Caco-2 (cell line): ENCODE measurements around the gene LAT. TPM values are rescaled to one million over a fixed set of nuclear protein-coding genes. Genes with fewer than 3 reads are reported as not detected.
"Not testable (repeated sequence)": the region's sequence is repeated elsewhere in the genome, so short reads cannot be mapped to it uniquely, and the experiment has no call there.

ENCODE experiments used
- BruUV-seq: library from RNA; stranded (reverse); fragments of 400-500 nt; replicated peaks from 2 replicates; lab custom pipeline; 2021; lab: Mats Ljungman, UMichigan
- CTCF ChIA-PET: fragments of 300-600 bp; sonication (Branson Sonifier 250); formaldehyde crosslinking; loops from one replicate; lab custom pipeline; 2022; ENCODE audit warnings: antibody characterized with exemption; lab: Charles Lee
- POLR2A ChIA-PET: fragments of 300-600 bp; sonication (Branson Sonifier 250); formaldehyde crosslinking; loops from one replicate; lab custom pipeline; 2022; ENCODE audit warnings: antibody characterized with exemption; lab: Charles Lee
- DNase-seq, 2 experiments: peaks; one replicate each; pipeline versions ENCODE4 v3.0.0 to v3.0.0-alpha.2; 2020 to 2022
- H3K27me3 ChIP-seq: replicated peaks from 2 replicates; pipeline ENCODE4 v1.6.0; 2011; ENCODE audit warnings: low read length; ENCODE audit not compliant: control insufficient read depth, insufficient read depth
- H3K36me3 ChIP-seq: 2 replicates; pipeline ENCODE4 v1.5.1; 2011; ENCODE audit warnings: low read length; ENCODE audit not compliant: control insufficient read depth, insufficient read depth
- H3K4me1 ChIP-seq: fragments of 250-450 bp; sonication (Bioruptor Pico); 2 replicates; pipeline ENCODE4 v1.5.1; 2020; ENCODE audit warnings: mild to moderate bottlenecking
- H3K4me3 ChIP-seq: 2 replicates; pipeline ENCODE4 v1.5.1; 2011; ENCODE audit warnings: low read depth, mild to moderate bottlenecking, control low read depth, low read length
- H3K9me3 ChIP-seq: fragments of 250-450 bp; sonication (Bioruptor Pico); 2 replicates; pipeline ENCODE4 v1.5.1; 2020; ENCODE audit warnings: mild to moderate bottlenecking, moderate library complexity
- H3K27ac Mint-ChIP-seq: one replicate; pipeline ENCODE4 v1.8.0; 2022; ENCODE audit warnings: mixed read lengths; ENCODE audit not compliant: unreplicated experiment
- H3K27me3 Mint-ChIP-seq: one replicate; pipeline ENCODE4 v1.8.0; 2022; ENCODE audit warnings: mixed read lengths; ENCODE audit not compliant: insufficient read depth, unreplicated experiment
- H3K36me3 Mint-ChIP-seq: one replicate; pipeline ENCODE4 v1.8.0; 2022; ENCODE audit warnings: mild to moderate bottlenecking, mixed read lengths; ENCODE audit not compliant: insufficient read depth, unreplicated experiment
- H3K4me1 Mint-ChIP-seq: one replicate; pipeline ENCODE4 v1.8.0; 2022; ENCODE audit warnings: low read depth, mixed read lengths; ENCODE audit not compliant: unreplicated experiment
- H3K4me3 Mint-ChIP-seq: one replicate; pipeline ENCODE4 v1.8.0; 2022; ENCODE audit warnings: mild to moderate bottlenecking, moderate library complexity, mixed read lengths; ENCODE audit not compliant: unreplicated experiment
- H3K9me3 Mint-ChIP-seq: one replicate; pipeline ENCODE4 v1.8.0; 2022; ENCODE audit warnings: mixed read lengths; ENCODE audit not compliant: unreplicated experiment
- CTCF ChIP-seq, 2 experiments: fragments of 200-600 bp in 1 of 2; IDR thresholded peaks; 1 replicate in 1 of 2; 2 replicates in 1 of 2; pipeline versions ENCODE4 v1.5.1 to v1.8.0; 2011 to 2022; ENCODE audit warnings: antibody characterized with exemption in 1 of 2, control low read depth in 1 of 2, inconsistent platforms in 1 of 2, low read depth in 1 of 2, low read length in 1 of 2, mild to moderate bottlenecking in 1 of 2, moderate library complexity in 1 of 2; ENCODE audit not compliant: insufficient read depth in 1 of 2, severe bottlenecking in 1 of 2, unreplicated experiment in 1 of 2
- intact Hi-C: fragments of 100-400 bp; cut with micrococcal nuclease; formaldehyde crosslinking; loops from one replicate; pipeline ENCODE4 v1.10.0; 2022; ENCODE audit not compliant: unreplicated experiment
- total RNA-seq: library from RNA; stranded (reverse); gene quantifications from 2 replicates; pipeline ENCODE4 v1.2.3, GENCODE V29; 2022

Gene LAT
- total RNA-seq, 1 experiment from 2014 or later: 3.2 TPM

GRCh38 chr16:28936784-28937155 lies 48.1 kb upstream of the LAT start:
- intact Hi-C loops: no loop called here
- ChIA-PET CTCF (no interaction called here), POLR2A (no interaction called here)
- Histone ChIP-seq H3K4me3 (no peak overlapping the region), H3K36me3 (no peaks in the 10 kb centered on the region), H3K4me1 (no peaks in the 10 kb centered on the region), H3K27me3 (no peaks in the 10 kb centered on the region), H3K9me3 (no peaks in the 10 kb centered on the region)
- Mint-ChIP-seq H3K36me3 (no peaks in the 10 kb centered on the region), H3K27me3 (no peaks in the 10 kb centered on the region), H3K4me1 (peaks cover 6% of the 10 kb centered on the region), H3K9me3 (no peaks in the 10 kb centered on the region), H3K27ac (no peak overlapping the region), H3K4me3 (no peak overlapping the region)
- no peak for TF ChIP-seq CTCF (IDR thresholded peaks at IDR 0.05; ENCODE audit: insufficient read depth in 1 of 2, low read depth in 1 of 2, low read length in 1 of 2, severe bottlenecking in 1 of 2, unreplicated experiment in 1 of 2)
- BruUV-seq: no TSS peak
- no peak for DNase-seq

GRCh38 chr16:28937222-28937876 lies 47.5 kb upstream of the LAT start:
- Histone ChIP-seq H3K9me3 (no peaks in the 10 kb centered on the region), H3K4me3 (no peak overlapping the region), H3K4me1 (no peaks in the 10 kb centered on the region), H3K27me3 (no peaks in the 10 kb centered on the region), H3K36me3 (no peaks in the 10 kb centered on the region)
- no peak overlapping the region for H3K4me3 Mint-ChIP-seq
- no peak overlapping the region for H3K27ac Mint-ChIP-seq
- peaks cover 6% of the 10 kb centered on the region for H3K4me1 Mint-ChIP-seq
- no peak for TF ChIP-seq CTCF (IDR thresholded peaks at IDR 0.05; ENCODE audit: insufficient read depth in 1 of 2, low read depth in 1 of 2, low read length in 1 of 2, severe bottlenecking in 1 of 2, unreplicated experiment in 1 of 2)
- CTCF ChIA-PET: no interaction called here
- intact Hi-C loops: no loop called here
- BruUV-seq: no TSS peak
- no peaks in the 10 kb centered on the region for H3K27me3 Mint-ChIP-seq
- H3K9me3 Mint-ChIP-seq: no peaks in the 10 kb centered on the region
- POLR2A ChIA-PET: interaction anchor here (0.6 kb wide), 1 partner anchor 67 kb away, joined by 4 read pairs; no protein-coding TSS in a partner anchor
- DNase-seq: no peak
- no peaks in the 10 kb centered on the region for H3K36me3 Mint-ChIP-seq

GRCh38 chr16:28938721-28939120 lies 46.1 kb upstream of the LAT start:
- Histone ChIP-seq H3K36me3 (no peaks in the 10 kb centered on the region), H3K9me3 (no peaks in the 10 kb centered on the region), H3K4me3 (no peak overlapping the region), H3K27me3 (no peaks in the 10 kb centered on the region), H3K4me1 (no peaks in the 10 kb centered on the region)
- Mint-ChIP-seq H3K4me3 (no peak overlapping the region), H3K9me3 (no peaks in the 10 kb centered on the region), H3K36me3 (no peaks in the 10 kb centered on the region), H3K27me3 (no peaks in the 10 kb centered on the region), H3K4me1 (peaks cover 6% of the 10 kb centered on the region), H3K27ac (no peak overlapping the region)
- ChIA-PET CTCF (no interaction called here), POLR2A (no interaction called here)
- DNase-seq: no peak
- no TSS peak for BruUV-seq
- TF ChIP-seq CTCF (IDR thresholded peaks at IDR 0.05; ENCODE audit: insufficient read depth in 1 of 2, low read depth in 1 of 2, low read length in 1 of 2, severe bottlenecking in 1 of 2, unreplicated experiment in 1 of 2): no peak
- intact Hi-C loops: no loop called here

- H3K9me3 Mint-ChIP-seq, POLR2A ChIA-PET: not testable (repeated sequence)
Observed at GRCh38 chr16:28939825-28940224, 45.0 kb upstream of the LAT start.

More at GRCh38 chr16:28939825-28940224, 45.0 kb upstream of the LAT start:
- H3K4me3 Mint-ChIP-seq, CTCF ChIA-PET, H3K4me3 ChIP-seq, H3K27me3 Mint-ChIP-seq, DNase-seq, H3K36me3 ChIP-seq, H3K27me3 ChIP-seq, H3K4me1 Mint-ChIP-seq, BruUV-seq, H3K36me3 Mint-ChIP-seq, intact Hi-C loops, H3K4me1 ChIP-seq, H3K27ac Mint-ChIP-seq, H3K9me3 ChIP-seq: not testable (repeated sequence)
